Measurements from ENCODE around the gene CACNG7.

CACNG7 gene

DNA sequence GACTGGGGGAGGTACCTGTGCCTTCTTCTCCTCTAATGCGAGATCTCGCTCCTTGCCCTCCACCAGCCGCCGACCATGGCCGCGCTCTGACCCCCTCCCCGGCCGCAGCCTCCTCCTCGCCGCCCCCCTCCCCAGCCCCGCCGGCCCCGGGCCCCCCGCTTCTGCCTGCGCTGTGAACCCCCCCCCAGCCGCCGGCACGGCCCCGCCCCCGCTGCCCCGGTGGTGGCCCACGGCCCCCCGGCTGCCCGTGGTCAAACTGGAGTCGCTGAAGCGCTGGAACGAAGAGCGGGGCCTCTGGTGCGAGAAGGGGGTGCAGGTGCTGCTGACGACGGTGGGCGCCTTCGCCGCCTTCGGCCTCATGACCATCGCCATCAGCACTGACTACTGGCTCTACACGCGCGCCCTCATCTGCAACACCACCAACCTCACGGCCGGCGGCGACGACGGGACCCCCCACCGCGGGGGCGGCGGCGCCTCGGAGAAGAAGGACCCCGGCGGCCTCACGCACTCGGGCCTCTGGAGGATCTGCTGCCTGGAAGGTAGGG lies 53.9 kb downstream of the CACNG7 start, which contains the start of gene CACNG8:
TSS of gene CACNG8 (plus strand) at position 51 of the 545 bp plus-strand sequence.
- H3K79me2 ChIP-seq (ENCODE audit: insufficient read depth, low read length): no peaks in the 10 kb centered on the region
- H3K9me2 ChIP-seq (replicated peaks; ENCODE audit: low read depth, low read length): no peaks in the 10 kb centered on the region
- no peak for TF ChIP-seq EZH2phosphoT487 (IDR thresholded peaks at IDR 0.05; ENCODE audit: borderline replicate concordance)
- TF ChIP-seq, protein P1, sequence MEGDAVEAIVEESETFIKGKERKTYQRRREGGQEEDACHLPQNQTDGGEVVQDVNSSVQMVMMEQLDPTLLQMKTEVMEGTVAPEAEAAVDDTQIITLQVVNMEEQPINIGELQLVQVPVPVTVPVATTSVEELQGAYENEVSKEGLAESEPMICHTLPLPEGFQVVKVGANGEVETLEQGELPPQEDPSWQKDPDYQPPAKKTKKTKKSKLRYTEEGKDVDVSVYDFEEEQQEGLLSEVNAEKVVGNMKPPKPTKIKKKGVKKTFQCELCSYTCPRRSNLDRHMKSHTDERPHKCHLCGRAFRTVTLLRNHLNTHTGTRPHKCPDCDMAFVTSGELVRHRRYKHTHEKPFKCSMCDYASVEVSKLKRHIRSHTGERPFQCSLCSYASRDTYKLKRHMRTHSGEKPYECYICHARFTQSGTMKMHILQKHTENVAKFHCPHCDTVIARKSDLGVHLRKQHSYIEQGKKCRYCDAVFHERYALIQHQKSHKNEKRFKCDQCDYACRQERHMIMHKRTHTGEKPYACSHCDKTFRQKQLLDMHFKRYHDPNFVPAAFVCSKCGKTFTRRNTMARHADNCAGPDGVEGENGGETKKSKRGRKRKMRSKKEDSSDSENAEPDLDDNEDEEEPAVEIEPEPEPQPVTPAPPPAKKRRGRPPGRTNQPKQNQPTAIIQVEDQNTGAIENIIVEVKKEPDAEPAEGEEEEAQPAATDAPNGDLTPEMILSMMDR (conservative IDR thresholded peaks at IDR 0.05; ENCODE audit: low read length): no peak
- H3K4me1 ChIP-seq (ENCODE audit: insufficient read depth, low read length, poor library complexity, severe bottlenecking): no peaks in the 10 kb centered on the region
- no peak within 1 kb of the TSS for H3K4me3 ChIP-seq (ENCODE audit: low read length, poor library complexity, severe bottlenecking)
- no peaks in the 10 kb centered on the region for H4K20me1 ChIP-seq (ENCODE audit: insufficient read depth, low read length, poor library complexity, severe bottlenecking)
- H3K4me2 ChIP-seq (ENCODE audit: low read depth, low read length, poor library complexity, severe bottlenecking): no peak within 1 kb of the TSS
- no peaks in the 10 kb centered on the region for H3K36me3 ChIP-seq (ENCODE audit: insufficient read depth, low read length)
- no peaks in the 10 kb centered on the region for H3K27me3 ChIP-seq (ENCODE audit: insufficient read depth, low read length, poor library complexity, severe bottlenecking)
- H3K9me3 ChIP-seq (ENCODE audit: insufficient read depth, low read depth, low read length): no peaks in the 10 kb centered on the region
- H3F3A ChIP-seq (ENCODE audit: low read depth): no peaks in the 10 kb centered on the region
- no peak within 1 kb of the TSS for H3K9ac ChIP-seq (ENCODE audit: low read depth, low read length, poor library complexity, severe bottlenecking)
- H2AFZ ChIP-seq (ENCODE audit: low read length): no peak within 1 kb of the TSS

DNA sequence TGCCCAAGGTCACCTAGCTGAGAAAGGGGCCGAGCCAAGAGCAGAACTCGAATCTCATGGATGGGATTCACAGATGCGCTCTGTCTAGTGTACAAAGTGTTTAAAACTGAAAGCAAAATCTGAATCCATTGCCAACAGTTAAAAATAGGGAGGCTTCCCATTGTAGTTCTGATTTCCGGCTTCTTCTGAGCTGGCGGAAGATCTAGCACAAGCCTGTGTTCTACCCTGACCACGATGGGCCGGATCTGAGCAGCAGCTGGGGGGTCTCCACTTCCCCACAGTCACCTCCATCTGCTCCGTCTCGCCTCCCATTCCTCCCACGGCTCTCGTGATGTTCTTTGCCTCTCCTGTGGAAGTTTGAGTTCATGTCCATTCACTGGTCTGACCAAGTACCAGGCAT lies 56.0 kb downstream of the CACNG7 start:
- Histone ChIP-seq H3K4me3 (ENCODE audit: low read length, poor library complexity, severe bottlenecking) (no peak overlapping the region), H4K20me1 (ENCODE audit: insufficient read depth, low read length, poor library complexity, severe bottlenecking) (no peaks in the 10 kb centered on the region), H3K79me2 (ENCODE audit: insufficient read depth, low read length) (no peaks in the 10 kb centered on the region), H3K4me1 (ENCODE audit: insufficient read depth, low read length, poor library complexity, severe bottlenecking) (no peaks in the 10 kb centered on the region), H3K36me3 (ENCODE audit: insufficient read depth, low read length) (no peaks in the 10 kb centered on the region), H3K9me3 (ENCODE audit: insufficient read depth, low read depth, low read length) (no peaks in the 10 kb centered on the region), H2AFZ (ENCODE audit: low read length) (no peak overlapping the region), H3K27me3 (ENCODE audit: insufficient read depth, low read length, poor library complexity, severe bottlenecking) (no peaks in the 10 kb centered on the region), H3K9ac (ENCODE audit: low read depth, low read length, poor library complexity, severe bottlenecking) (no peak overlapping the region), H3F3A (ENCODE audit: low read depth) (no peaks in the 10 kb centered on the region), H3K9me2 (replicated peaks; ENCODE audit: low read depth, low read length) (no peaks in the 10 kb centered on the region), H3K4me2 (ENCODE audit: low read depth, low read length, poor library complexity, severe bottlenecking) (no peak overlapping the region)
- TF ChIP-seq, protein P1 (conservative IDR thresholded peaks at IDR 0.05; ENCODE audit: low read length): no peak
- no peak for TF ChIP-seq EZH2phosphoT487 (IDR thresholded peaks at IDR 0.05; ENCODE audit: borderline replicate concordance)

DNA sequence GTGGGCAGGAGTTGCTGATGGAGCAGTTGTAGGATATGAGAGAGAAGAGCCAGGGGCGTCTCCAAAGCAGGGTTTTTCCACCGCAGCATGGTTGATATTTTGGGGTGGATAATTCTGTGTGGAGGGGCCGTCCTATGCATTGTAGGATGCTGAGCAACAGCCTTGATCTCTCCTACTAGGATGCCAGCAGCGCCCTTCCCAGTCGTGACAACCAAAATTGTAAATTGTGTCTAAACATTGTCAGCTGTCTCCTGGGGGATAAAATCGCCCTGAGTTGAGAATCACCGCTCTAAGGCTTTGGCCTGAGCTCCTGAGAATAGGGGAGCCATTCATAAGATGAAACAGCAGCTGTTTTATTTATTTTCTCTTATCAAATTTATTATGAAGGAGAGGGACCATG lies 57.9 kb downstream of the CACNG7 start:
- H3K4me3 ChIP-seq (ENCODE audit: low read length, poor library complexity, severe bottlenecking): no peak overlapping the region
- H4K20me1 ChIP-seq (ENCODE audit: insufficient read depth, low read length, poor library complexity, severe bottlenecking): no peaks in the 10 kb centered on the region
- H3F3A ChIP-seq (ENCODE audit: low read depth): no peaks in the 10 kb centered on the region
- H2AFZ ChIP-seq (ENCODE audit: low read length): no peak overlapping the region
- no peaks in the 10 kb centered on the region for H3K36me3 ChIP-seq (ENCODE audit: insufficient read depth, low read length)
- TF ChIP-seq EZH2phosphoT487 (IDR thresholded peaks at IDR 0.05; ENCODE audit: borderline replicate concordance): no peak
- TF ChIP-seq, protein P1 (conservative IDR thresholded peaks at IDR 0.05; ENCODE audit: low read length): no peak
- H3K4me2 ChIP-seq (ENCODE audit: low read depth, low read length, poor library complexity, severe bottlenecking): no peak overlapping the region
- no peaks in the 10 kb centered on the region for H3K27me3 ChIP-seq (ENCODE audit: insufficient read depth, low read length, poor library complexity, severe bottlenecking)
- H3K9me3 ChIP-seq (ENCODE audit: insufficient read depth, low read depth, low read length): no peaks in the 10 kb centered on the region
- H3K4me1 ChIP-seq (ENCODE audit: insufficient read depth, low read length, poor library complexity, severe bottlenecking): no peaks in the 10 kb centered on the region
- no peaks in the 10 kb centered on the region for H3K79me2 ChIP-seq (ENCODE audit: insufficient read depth, low read length)
- H3K9me2 ChIP-seq (replicated peaks; ENCODE audit: low read depth, low read length): no peaks in the 10 kb centered on the region
- H3K9ac ChIP-seq (ENCODE audit: low read depth, low read length, poor library complexity, severe bottlenecking): no peak overlapping the region
